Measurements from ENCODE around the gene UBAP2L. TPM values are rescaled to one million over a fixed set of nuclear protein-coding genes. Genes with fewer than 3 reads are reported as not detected.

Gene UBAP2L
- total and polyA plus RNA-seq, 2 donors (not counting 1 experiment from before 2014, with no cell fraction given), result 147 to 218 TPM

- POLR2A ChIA-PET, result interaction anchor here (0.9 to 2.3 kb wide), 3 partner anchors 15 to 684 kb away, joined by 3 to 10 read pairs (median 4); partner anchors contain the start of gene S100A6
- TF ChIP-seq CTCF (IDR thresholded peaks at IDR 0.05) (no peak), EZH2 (IDR thresholded peaks at IDR 0.05; ENCODE audit: borderline replicate concordance, insufficient read depth, low read depth, low read length, poor library complexity, severe bottlenecking) (no peak)
- intact Hi-C loops (cut with micrococcal nuclease), result no loop called here
These were observed 1.2 kb upstream of the UBAP2L start for GRCh38 chr1:154219541-154219940.

GRCh38 chr1:154220970-154221277 is 169 bp downstream of the UBAP2L start:
- no peaks in the 10 kb centered on the region for H3K9me3 ChIP-seq (ENCODE audit: control extremely low read depth in 1 of 3, control insufficient read depth in 2 of 3, insufficient read depth in 1 of 3, low read length in 2 of 3)
- ChIA-PET POLR2A (interaction anchor here (0.7 to 2.3 kb wide), 9 partner anchors 21 to 715 kb away, joined by 3 to 12 read pairs (median 3); partner anchors contain the start of genes DENND4B, PMVK and RPS27), CTCF (interaction anchor here (0.6 to 3.4 kb wide), 3 partner anchors 21 to 51 kb away, joined by 3 to 14 read pairs (median 10); no protein-coding TSS in a partner anchor)
- TF ChIP-seq CTCF (IDR thresholded peaks at IDR 0.05), result no peak
- TF ChIP-seq EZH2 (IDR thresholded peaks at IDR 0.05; ENCODE audit: borderline replicate concordance, insufficient read depth, low read depth, low read length, poor library complexity, severe bottlenecking), result no peak
- H2AFZ ChIP-seq (ENCODE audit: insufficient read depth, low read depth, low read length, poor library complexity, severe bottlenecking), result peak overlapping the region; percentile 59
- DNase-seq (no peak), ATAC-seq (ENCODE audit: low read depth) (peak; percentile 29)
- H4K20me1 ChIP-seq (ENCODE audit: control insufficient read depth, insufficient read depth, low read length, poor library complexity, severe bottlenecking), result peaks cover 28% of the 10 kb centered on the region
- H3K9ac ChIP-seq (ENCODE audit: low read length), result peak overlapping the region; percentile 94
- H3K4me2 ChIP-seq (replicated peaks; ENCODE audit: low read depth, low read length, poor library complexity, severe bottlenecking), result peak overlapping the region; percentile 86
- H3K4me3 ChIP-seq (ENCODE audit: control extremely low read depth in 1 of 5, extremely low read depth in 1 of 5, insufficient read depth in 1 of 5, low read depth in 2 of 5, low read length in 4 of 5), result peak overlapping the region in 4 of 5 experiments; percentile 66 to 96 (median 83)
- H3K36me3 ChIP-seq (replicated peaks in 1 of 2; ENCODE audit: control extremely low read depth in 1 of 2, control insufficient read depth in 1 of 2, extremely low read depth in 1 of 2, insufficient read depth in 2 of 2, low read length in 1 of 2), result peaks cover 1 to 26% of the 10 kb centered on the region in 2 experiments
- H3K4me1 ChIP-seq (ENCODE audit: control insufficient read depth in 2 of 2, insufficient read depth in 2 of 2, low read length in 2 of 2), result peaks cover 34 to 39% of the 10 kb centered on the region in 2 donors
- intact Hi-C loops (cut with micrococcal nuclease), result loop anchor here (1.0 to 2.0 kb wide), 5 partner anchors 38 to 298 kb away; partner anchors contain the start of genes DENND4B, GATAD2B and HAX1
- Mint-ChIP-seq H3K9me3 (ENCODE audit: insufficient read depth) (no peaks in the 10 kb centered on the region), H3K4me3 (peak overlapping the region; percentile 97), H3K4me1 (peaks cover 70% of the 10 kb centered on the region), H3K27me3 (no peaks in the 10 kb centered on the region), H3K27ac (peak overlapping the region; percentile 97)
- no peaks in the 10 kb centered on the region for H3K27me3 ChIP-seq (replicated peaks in 1 of 4; ENCODE audit: control extremely low read depth in 1 of 4, control insufficient read depth in 3 of 4, insufficient read depth in 4 of 4, low read length in 3 of 4)
- WGBS (ENCODE audit: insufficient coverage), result under 1% methylated on average over 23 of the region's 33 CpGs
- H3K79me2 ChIP-seq (ENCODE audit: control insufficient read depth, insufficient read depth, low read length), result peaks cover 95% of the 10 kb centered on the region
- H3K27ac ChIP-seq (ENCODE audit: low read length in 2 of 2), result peak overlapping the region; percentile 98 to 100

More at GRCh38 chr1:154219541-154219940, 1.2 kb upstream of the UBAP2L start:
- H3K4me3 Mint-ChIP-seq, result peak overlapping the region; percentile 97
- H3K9ac ChIP-seq (ENCODE audit: low read length), result peak overlapping the region; percentile 100
- DNase-seq, result no peak
- no peak for ATAC-seq (ENCODE audit: low read depth)
- peak overlapping the region; percentile 96 to 100 for H3K27ac ChIP-seq (ENCODE audit: low read length in 2 of 2)
- peak overlapping the region; percentile 86 for H3K4me2 ChIP-seq (replicated peaks; ENCODE audit: low read depth, low read length, poor library complexity, severe bottlenecking)
- H3K4me1 ChIP-seq (ENCODE audit: control insufficient read depth in 2 of 2, insufficient read depth in 2 of 2, low read length in 2 of 2), result peaks cover 34 to 39% of the 10 kb centered on the region in 2 donors
- WGBS (ENCODE audit: insufficient coverage), result 33% methylated on average over 3 of the region's 5 CpGs
- H3K27me3 ChIP-seq (replicated peaks in 1 of 4; ENCODE audit: control extremely low read depth in 1 of 4, control insufficient read depth in 3 of 4, insufficient read depth in 4 of 4, low read length in 3 of 4), result no peaks in the 10 kb centered on the region
- H3K27ac Mint-ChIP-seq, result peak overlapping the region; percentile 97
- H3K4me1 Mint-ChIP-seq, result peaks cover 61% of the 10 kb centered on the region
- H2AFZ ChIP-seq (ENCODE audit: insufficient read depth, low read depth, low read length, poor library complexity, severe bottlenecking), result peak overlapping the region; percentile 95
- H3K36me3 ChIP-seq (replicated peaks in 1 of 2; ENCODE audit: control extremely low read depth in 1 of 2, control insufficient read depth in 1 of 2, extremely low read depth in 1 of 2, insufficient read depth in 2 of 2, low read length in 1 of 2), result peaks cover 1 to 22% of the 10 kb centered on the region in 2 experiments
- peaks cover 34% of the 10 kb centered on the region for H4K20me1 ChIP-seq (ENCODE audit: control insufficient read depth, insufficient read depth, low read length, poor library complexity, severe bottlenecking)
- H3K9me3 ChIP-seq (ENCODE audit: control extremely low read depth in 1 of 3, control insufficient read depth in 2 of 3, insufficient read depth in 1 of 3, low read length in 2 of 3), result no peaks in the 10 kb centered on the region
- peaks cover 93% of the 10 kb centered on the region for H3K79me2 ChIP-seq (ENCODE audit: control insufficient read depth, insufficient read depth, low read length)
- H3K4me3 ChIP-seq (ENCODE audit: control extremely low read depth in 1 of 5, extremely low read depth in 1 of 5, insufficient read depth in 1 of 5, low read depth in 2 of 5, low read length in 4 of 5), result peak overlapping the region; percentile 92 to 99 (median 95)
- H3K27me3 Mint-ChIP-seq, result no peaks in the 10 kb centered on the region
- CTCF ChIA-PET, result interaction anchor here (0.6 to 3.4 kb wide), 4 partner anchors 20 to 52 kb away, joined by 3 to 14 read pairs (median 6); no protein-coding TSS in a partner anchor
- no peaks in the 10 kb centered on the region for H3K9me3 Mint-ChIP-seq (ENCODE audit: insufficient read depth)
